ENCODE results near the gene TIMM10B. TPM values are rescaled to one million over a fixed set of nuclear protein-coding genes. Genes with fewer than 3 reads are reported as not detected.

Gene TIMM10B
- total and polyA plus RNA-seq, 2 of the 13 experiments (the other 11 are each of a cell fraction or from before 2014, with no cell fraction given), result 34.9 to 39.5 TPM

DNA sequence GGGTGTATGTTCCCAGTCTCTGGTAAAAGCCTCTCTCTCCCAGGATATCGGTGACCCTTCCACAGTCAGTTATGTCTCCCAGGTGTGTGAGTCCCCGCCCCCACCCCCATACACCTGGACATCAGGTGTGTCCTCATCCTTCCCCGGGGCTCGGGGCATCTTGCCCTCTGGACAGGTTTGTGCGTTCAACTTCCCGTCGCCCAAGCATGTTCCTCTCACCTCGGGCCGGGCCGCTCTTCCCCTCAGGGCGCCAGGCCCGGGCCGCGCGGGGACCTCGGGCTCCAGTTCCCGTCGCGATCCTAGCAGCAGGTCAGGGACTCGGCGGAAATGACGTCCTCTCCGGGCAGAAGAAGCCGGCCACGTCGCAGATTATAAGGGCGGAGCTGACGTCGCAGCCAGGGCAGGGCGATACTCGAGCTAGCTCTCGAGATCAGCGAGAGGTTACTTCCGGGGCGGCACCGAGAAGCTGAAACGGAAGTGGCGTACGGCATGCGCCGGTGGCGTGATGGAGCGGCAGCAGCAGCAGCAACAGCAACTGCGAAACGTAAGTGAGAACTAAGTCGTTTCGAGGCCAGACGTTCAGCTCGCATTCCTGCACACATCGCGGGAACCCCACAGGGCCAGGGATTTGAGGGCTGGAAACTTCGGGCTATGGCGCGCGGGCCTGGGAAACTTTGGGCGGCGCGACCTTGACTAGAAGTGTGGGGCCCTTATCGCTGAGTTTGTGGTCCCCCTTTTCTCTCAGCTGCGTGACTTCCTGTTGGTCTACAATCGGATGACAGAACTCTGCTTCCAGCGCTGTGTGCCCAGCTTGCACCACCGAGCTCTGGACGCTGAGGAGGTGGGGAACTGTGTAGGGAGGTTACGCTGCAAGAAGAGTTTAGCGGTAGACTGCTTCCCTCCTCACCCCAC is at the start of gene TIMM10B, which contains the start of gene ARFIP2 (continued):
- TF ChIP-seq RORA (CRISPR knock-in tag; IDR thresholded peaks at IDR 0.05) (no peak), ZNF350 (CRISPR knock-in tag; IDR thresholded peaks at IDR 0.05; ENCODE audit: borderline replicate concordance, low read depth) (peak; percentile 87; the same call in 1 of the 2 replicates), JUNB (CRISPR knock-in tag; IDR thresholded peaks at IDR 0.05; ENCODE audit: borderline replicate concordance) (peak; percentile 40; the same call in 1 of the 2 replicates), ATF7 (IDR thresholded peaks at IDR 0.05) (0 out of 2 replicates have a peak, but pooled peaks have one; percentile 29), ATF7 (CRISPR knock-in tag; IDR thresholded peaks at IDR 0.05) (peak; percentile 52), KDM4B (CRISPR knock-in tag; IDR thresholded peaks at IDR 0.05) (no peak), ZBTB3 (CRISPR knock-in tag; IDR thresholded peaks at IDR 0.05; ENCODE audit: borderline replicate concordance, low read depth) (no peak), MED1 (CRISPR knock-in tag; IDR thresholded peaks at IDR 0.05) (peak; percentile 70), HIVEP1 (CRISPR knock-in tag; IDR thresholded peaks at IDR 0.05) (peak; percentile 86), SRSF4 (IDR thresholded peaks at IDR 0.05; ENCODE audit: low read depth, low read length, poor library complexity, severe bottlenecking) (no peak), MYNN (CRISPR knock-in tag; IDR thresholded peaks at IDR 0.05; ENCODE audit: low read depth) (peak; percentile 38; the same call in 1 of the 2 replicates), ZNF550 (CRISPR knock-in tag; IDR thresholded peaks at IDR 0.05; ENCODE audit: borderline replicate concordance) (no peak), ZNF232 (CRISPR knock-in tag; IDR thresholded peaks at IDR 0.05; ENCODE audit: borderline replicate concordance) (no peak), ZNF530 (CRISPR knock-in tag; IDR thresholded peaks at IDR 0.05; ENCODE audit: low read depth) (no peak), CHCHD3 (CRISPR knock-in tag; IDR thresholded peaks at IDR 0.05) (0 out of 2 replicates have a peak, but pooled peaks have one; percentile 15), HNRNPK (IDR thresholded peaks at IDR 0.05; ENCODE audit: low read depth, low read length, poor library complexity, severe bottlenecking) (no peak), EED (CRISPR knock-in tag; IDR thresholded peaks at IDR 0.05) (peak; percentile 70; the same call in 1 of the 2 replicates), SETDB1 (CRISPR knock-in tag; IDR thresholded peaks at IDR 0.05; ENCODE audit: borderline replicate concordance) (no peak)
- TF ChIP-seq, protein P1, sequence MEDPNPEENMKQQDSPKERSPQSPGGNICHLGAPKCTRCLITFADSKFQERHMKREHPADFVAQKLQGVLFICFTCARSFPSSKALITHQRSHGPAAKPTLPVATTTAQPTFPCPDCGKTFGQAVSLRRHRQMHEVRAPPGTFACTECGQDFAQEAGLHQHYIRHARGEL (CRISPR knock-in tag; IDR thresholded peaks at IDR 0.05), result no peak
- TF ChIP-seq, protein P2, sequence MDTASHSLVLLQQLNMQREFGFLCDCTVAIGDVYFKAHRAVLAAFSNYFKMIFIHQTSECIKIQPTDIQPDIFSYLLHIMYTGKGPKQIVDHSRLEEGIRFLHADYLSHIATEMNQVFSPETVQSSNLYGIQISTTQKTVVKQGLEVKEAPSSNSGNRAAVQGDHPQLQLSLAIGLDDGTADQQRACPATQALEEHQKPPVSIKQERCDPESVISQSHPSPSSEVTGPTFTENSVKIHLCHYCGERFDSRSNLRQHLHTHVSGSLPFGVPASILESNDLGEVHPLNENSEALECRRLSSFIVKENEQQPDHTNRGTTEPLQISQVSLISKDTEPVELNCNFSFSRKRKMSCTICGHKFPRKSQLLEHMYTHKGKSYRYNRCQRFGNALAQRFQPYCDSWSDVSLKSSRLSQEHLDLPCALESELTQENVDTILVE (CRISPR knock-in tag; IDR thresholded peaks at IDR 0.05), result peak; percentile 52; the same call in 1 of the 2 replicates
- TF ChIP-seq, protein P3, sequence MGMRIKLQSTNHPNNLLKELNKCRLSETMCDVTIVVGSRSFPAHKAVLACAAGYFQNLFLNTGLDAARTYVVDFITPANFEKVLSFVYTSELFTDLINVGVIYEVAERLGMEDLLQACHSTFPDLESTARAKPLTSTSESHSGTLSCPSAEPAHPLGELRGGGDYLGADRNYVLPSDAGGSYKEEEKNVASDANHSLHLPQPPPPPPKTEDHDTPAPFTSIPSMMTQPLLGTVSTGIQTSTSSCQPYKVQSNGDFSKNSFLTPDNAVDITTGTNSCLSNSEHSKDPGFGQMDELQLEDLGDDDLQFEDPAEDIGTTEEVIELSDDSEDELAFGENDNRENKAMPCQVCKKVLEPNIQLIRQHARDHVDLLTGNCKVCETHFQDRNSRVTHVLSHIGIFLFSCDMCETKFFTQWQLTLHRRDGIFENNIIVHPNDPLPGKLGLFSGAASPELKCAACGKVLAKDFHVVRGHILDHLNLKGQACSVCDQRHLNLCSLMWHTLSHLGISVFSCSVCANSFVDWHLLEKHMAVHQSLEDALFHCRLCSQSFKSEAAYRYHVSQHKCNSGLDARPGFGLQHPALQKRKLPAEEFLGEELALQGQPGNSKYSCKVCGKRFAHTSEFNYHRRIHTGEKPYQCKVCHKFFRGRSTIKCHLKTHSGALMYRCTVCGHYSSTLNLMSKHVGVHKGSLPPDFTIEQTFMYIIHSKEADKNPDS (CRISPR knock-in tag; IDR thresholded peaks at IDR 0.05), result no peak; the same call in 1 of the 2 replicates
- TF ChIP-seq, protein P4, sequence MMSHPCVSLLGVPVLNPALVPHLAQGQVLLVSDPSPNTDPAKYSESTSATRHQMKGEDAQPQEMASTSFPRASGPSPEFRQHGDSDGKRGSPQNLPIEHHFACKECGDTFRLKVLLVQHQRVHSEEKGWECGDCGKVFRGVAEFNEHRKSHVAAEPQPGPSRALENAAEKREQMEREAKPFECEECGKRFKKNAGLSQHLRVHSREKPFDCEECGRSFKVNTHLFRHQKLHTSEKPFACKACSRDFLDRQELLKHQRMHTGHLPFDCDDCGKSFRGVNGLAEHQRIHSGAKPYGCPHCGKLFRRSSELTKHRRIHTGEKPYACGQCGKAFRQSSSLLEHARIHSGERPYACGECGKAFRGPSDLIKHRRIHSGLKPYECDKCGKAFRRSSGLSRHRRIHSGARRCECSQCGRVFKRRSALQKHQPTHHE (CRISPR knock-in tag; IDR thresholded peaks at IDR 0.05; ENCODE audit: borderline replicate concordance), result no peak; the same call in 1 of the 2 replicates
- TF ChIP-seq, protein P5, sequence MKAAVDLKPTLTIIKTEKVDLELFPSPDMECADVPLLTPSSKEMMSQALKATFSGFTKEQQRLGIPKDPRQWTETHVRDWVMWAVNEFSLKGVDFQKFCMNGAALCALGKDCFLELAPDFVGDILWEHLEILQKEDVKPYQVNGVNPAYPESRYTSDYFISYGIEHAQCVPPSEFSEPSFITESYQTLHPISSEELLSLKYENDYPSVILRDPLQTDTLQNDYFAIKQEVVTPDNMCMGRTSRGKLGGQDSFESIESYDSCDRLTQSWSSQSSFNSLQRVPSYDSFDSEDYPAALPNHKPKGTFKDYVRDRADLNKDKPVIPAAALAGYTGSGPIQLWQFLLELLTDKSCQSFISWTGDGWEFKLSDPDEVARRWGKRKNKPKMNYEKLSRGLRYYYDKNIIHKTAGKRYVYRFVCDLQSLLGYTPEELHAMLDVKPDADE (CRISPR knock-in tag; IDR thresholded peaks at IDR 0.05), result no peak
